Measurements from ENCODE around the gene SPACA9. TPM values are rescaled to one million over a fixed set of nuclear protein-coding genes. Genes with fewer than 3 reads are reported as not detected.

SPACA9 gene
- total RNA-seq, 1 donor from 2014 or later = 10.4 TPM

- DNase-seq (ENCODE audit: low spot score) = no peak
Observed at GRCh38 chr9:132863096-132863495, 15.6 kb upstream of the SPACA9 start.

DNA sequence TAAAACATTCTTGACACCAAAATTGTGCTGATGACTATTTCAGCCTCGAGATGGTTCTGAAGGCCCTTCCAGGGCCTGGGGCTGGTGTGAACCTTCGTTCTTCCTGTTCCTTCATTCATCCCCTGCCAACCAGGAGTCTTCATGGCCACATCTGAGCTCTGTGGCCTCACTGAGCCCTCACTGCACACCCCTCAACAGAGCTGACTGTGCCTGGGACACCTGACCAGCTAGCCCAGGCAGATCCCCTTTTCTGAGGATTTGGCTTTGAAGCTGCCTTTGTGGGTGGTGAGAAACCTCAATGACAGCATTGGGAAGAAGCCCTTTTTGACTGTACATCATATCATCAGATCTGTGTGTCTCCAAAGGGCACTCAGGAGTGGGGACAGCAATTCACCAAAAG is 14.4 kb upstream of the SPACA9 start:
- DNase-seq (ENCODE audit: low spot score) = no peak

GRCh38 chr9:132864691-132865090 is 14.0 kb upstream of the SPACA9 start:
- no peak for DNase-seq (ENCODE audit: low spot score)

- DNase-seq (ENCODE audit: low spot score) = no peak
Observed at GRCh38 chr9:132866898-132867297, 11.8 kb upstream of the SPACA9 start.

DNA sequence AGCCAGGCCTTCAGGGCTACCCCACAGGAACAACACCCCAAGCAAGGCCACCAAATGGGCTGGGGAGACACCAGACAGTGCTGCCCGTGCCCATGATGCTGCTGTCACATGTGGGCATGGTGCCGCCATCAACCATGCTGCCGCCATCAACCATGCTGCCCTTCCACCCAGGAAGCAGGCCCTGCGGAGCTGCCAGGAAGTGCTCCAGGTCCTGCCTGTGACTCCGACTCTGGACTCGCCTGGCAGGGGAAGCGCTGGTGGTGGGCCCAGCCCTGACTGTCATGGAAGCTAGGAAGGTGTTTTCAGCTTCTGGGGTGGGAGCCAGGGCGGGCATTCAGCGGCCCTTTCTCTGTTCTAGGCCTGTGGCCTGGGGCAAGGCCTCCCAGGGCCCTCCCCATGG is 9.4 kb upstream of the SPACA9 start:
- DNase-seq (ENCODE audit: low spot score) = no peak

GRCh38 chr9:132873403-132873802 is 5.3 kb upstream of the SPACA9 start:
- DNase-seq (ENCODE audit: low spot score) = no peak

- no peak for DNase-seq (ENCODE audit: low spot score)
Observed at GRCh38 chr9:132875159-132875558, 3.5 kb upstream of the SPACA9 start.

DNA sequence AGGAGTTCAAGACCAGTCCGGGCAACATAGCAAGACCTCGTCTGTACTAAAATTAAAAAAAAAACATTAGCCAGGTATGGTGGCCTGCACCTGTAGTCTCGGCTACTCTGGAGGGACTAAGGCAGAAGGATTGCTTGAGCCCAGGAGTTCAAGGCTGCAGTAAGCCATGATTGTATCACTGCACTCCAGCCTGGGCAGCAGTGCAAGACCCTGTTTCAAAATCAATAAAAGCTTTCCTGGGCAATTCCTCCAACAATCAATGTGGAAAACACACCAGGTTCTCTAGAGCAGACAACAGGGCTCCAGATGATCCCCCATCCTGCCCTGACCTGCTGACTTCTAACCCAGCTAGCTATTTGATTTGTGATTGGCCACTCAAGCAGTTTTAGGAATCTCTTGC is 1.8 kb upstream of the SPACA9 start:
- DNase-seq (ENCODE audit: low spot score) = no peak

- DNase-seq (ENCODE audit: low spot score) = no peak
Observed at GRCh38 chr9:132877458-132877823, 1.3 kb upstream of the SPACA9 start.

DNA sequence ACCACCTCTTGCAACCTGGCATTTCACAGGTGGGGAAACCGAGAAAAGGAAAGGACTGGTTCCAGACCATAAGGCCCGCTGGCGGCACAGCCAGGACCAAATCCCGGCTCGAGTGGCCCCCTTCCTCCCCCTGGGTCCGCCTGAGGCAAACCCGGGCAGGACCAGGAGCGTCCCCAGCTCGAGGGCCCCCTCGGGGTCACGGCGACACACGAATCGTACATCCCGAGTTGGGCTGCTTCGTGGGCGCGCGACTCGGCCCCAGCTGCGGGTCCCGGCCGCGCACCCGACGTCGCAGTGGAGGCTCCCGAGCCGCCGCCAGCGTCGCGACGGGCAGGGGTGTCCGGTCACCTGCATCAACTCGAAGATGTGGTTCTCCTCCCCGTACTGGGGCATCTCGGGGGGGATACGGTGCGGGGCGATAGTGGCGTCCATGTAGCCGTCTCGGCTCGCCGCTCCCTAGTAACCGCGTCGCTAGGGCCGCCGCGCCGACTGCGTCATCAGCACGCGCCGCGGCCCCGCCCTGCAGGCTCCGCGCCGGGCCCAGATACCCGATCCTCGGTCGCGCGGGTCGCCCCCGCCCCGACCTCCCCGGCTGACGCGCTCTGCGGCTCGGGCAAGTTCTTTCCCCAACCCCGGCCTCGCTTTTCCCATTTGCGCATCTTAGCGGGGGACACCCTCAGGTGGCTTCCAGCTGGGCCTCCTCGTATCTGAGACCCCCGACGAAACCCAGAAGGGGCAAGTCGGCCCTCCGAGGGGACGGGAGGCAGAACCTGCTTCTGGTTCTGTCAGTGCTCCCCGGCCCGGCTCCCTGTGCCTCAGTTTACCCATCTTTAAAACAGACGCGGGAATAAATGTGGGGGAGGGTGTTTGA is 639 bp upstream of the SPACA9 start, which contains the start of gene AK8:
TSS of gene AK8 (minus strand) at position 461 of the 871 bp plus-strand sequence. CDS start at position 432, 29 bp downstream.
- peak; percentile 69 for DNase-seq (ENCODE audit: low spot score)

GRCh38 chr9:132879457-132880323 is 992 bp downstream of the SPACA9 start:
- DNase-seq (ENCODE audit: low spot score) = no peak

- DNase-seq (ENCODE audit: low spot score) = no peak
Observed at GRCh38 chr9:132880324-132880661, 1.6 kb downstream of the SPACA9 start.

- DNase-seq (ENCODE audit: low spot score) = no peak
Observed at GRCh38 chr9:132881826-132882225, 3.1 kb downstream of the SPACA9 start.

DNA sequence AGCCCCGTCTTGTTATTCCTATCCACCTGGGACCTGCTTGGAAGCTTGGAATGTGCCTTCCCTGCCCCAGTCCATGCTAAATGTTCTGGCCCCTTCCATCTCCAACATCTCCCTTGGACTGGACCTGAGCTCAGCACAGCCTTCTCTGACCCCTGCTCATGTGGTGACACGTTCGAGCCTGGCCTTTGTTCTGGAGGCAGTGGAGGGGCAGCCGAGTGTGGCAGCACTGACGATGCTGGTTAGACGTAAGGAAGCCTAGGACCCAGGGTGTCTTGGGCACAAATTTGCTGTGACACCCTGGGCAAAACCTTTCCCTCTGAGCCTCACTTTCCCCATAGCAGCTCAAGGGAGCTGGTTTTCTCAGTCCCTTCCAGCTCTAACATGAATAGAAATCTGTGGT is 3.9 kb downstream of the SPACA9 start:
- no peak for DNase-seq (ENCODE audit: low spot score)

DNA sequence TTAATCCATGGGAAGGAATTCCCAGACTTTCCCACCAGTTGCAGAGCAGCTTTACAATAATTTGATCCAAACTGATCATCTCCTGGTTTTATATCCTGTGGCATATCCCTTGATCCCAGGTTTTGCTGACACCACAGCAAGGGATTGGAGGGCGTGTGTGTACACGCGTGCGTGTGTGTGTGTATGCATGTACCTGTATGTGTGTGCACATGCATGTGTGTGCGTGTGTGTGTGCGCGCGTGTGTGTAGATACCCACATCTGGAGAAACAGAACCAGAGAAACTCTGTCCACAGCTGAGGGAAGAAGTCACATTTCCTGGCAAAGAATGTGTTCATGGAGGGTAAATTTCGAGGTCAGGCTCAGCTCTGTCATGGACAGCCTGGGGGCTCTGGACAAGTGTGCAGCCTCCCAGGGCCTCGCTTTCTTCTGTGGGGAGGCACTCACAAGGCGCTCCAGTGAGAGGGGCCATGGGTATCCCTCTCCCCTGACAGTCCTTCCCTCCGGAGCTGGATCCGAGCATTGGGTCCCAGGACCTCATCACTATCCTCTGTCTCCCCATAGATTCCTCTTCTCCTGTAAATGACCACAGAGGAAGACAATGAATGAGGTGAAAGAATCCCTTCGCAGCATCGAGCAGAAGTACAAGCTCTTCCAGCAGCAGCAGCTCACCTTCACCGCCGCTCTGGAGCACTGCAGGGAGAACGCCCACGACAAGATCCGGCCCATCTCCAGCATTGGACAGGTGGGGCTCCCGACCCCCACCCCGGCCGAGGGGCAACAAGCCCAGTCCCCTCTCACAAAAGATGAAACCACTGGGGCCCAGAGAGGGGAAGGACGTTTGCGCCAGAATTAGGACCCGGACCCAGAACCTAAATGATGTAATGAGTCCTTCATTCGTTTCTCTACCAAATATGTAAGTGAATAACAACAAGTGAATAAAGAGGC is 4.9 kb downstream of the SPACA9 start:
- no peak for DNase-seq (ENCODE audit: low spot score)

DNA sequence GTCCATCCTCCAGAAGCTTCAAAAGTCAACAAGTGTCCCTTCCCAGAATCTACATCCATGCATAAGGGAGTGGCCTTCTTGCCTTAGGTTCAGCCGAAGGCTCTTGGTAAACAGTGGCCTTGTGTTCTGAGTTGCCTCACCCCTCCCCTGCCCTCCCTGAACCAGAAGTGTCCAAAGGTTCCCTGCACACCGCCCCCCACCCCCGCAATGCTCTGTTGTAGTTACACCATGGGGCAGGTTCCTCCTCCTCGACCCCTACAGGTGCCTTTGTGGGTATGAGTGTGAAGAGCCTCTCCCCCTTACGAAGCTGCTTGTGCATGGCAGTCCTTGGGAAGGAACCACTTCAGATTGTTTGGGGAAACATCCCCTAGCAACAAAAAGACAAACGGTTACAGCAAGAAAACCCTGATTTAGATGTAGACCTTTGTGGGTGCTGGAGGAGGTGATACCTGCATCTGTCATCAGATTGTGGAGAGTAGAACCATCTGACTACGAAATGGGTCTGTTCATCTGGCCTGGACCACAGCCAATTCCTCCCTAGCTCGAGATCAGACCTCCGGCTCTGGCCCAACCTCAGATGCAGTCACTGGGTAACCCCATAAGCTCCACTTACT is 7.1 kb downstream of the SPACA9 start:
- no peak for DNase-seq (ENCODE audit: low spot score)

- DNase-seq (ENCODE audit: low spot score) = no peak
Observed at GRCh38 chr9:132886334-132886725, 7.6 kb downstream of the SPACA9 start.

DNA sequence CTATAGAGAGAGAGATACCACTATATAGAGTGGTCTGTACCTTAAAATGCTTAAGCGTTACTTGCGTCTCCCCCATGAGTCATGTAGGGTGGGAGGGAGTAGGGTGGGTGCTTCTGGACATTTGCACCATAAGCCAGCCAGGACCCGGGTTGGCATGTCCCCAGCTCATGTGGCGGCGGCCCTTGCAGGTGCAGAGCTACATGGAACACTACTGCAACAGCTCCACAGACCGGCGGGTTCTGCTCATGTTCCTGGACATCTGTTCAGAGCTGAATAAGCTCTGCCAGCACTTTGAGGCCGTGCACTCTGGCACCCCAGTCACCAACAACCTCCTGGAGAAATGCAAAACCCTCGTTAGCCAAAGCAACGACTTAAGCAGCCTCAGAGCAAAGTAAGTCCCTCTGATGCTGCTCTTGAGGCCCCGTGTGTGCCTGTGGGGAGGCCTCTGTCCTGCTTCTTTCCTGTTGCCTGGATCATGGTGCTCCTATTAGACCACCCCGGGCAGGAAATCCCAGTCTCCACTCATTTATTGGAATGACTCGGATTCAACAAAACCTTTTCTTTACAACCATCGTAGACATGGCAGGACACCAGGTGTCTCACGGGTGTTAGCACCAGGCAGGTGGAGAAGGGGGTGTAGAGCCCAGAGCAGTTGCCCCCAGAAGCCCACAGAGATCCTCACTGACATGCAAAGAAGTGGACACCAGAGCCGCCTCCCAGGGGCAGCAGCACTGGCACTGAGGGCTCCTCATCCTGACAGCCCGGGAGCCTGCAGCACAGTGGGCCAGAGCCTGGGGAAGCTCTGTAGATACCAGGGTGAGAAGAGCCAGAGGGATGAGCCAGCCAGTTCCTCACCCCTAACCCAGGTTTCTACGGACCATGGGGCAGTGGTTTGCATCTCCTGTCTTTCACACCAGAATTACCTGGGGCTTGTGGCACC is 8.8 kb downstream of the SPACA9 start:
- no peak for DNase-seq (ENCODE audit: low spot score)

DNA sequence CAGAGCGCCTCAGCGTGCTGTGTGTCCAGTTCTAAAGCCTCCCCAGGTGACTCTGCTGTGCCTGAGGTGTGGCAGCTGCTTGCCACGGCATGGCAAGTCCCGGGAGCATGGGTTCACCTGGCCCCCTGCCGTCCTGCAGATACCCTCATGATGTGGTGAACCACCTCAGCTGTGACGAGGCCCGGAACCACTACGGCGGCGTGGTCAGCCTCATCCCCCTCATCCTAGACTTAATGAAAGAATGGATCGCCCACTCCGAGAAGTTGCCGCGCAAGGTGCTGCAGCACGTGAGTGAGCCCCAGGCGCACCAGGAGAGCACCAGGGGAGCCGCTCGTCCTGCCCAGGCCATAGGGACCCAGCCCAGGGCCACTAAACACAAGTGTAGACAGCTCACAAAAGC is 9.5 kb downstream of the SPACA9 start:
- DNase-seq (ENCODE audit: low spot score) = no peak

DNA sequence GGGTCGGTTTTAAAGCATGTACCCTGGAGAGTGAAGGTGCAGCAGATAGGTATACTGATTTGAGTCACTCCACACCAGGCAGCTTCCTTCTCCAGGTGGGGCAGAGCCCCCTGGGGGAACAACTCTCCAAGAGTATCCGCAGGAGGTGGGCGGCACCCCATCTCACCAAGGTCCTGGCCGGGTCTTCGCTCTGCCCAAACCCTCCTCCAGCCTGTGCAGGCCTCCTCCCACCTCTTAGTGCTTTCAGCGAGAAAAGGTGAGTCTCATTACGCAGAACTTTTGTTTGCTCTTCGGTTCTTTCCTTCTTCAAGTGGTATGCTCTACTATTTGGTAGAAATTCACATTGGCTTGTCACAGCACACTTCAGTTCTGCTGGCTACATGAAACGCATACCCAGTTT is 13.7 kb downstream of the SPACA9 start:
- no peak for DNase-seq (ENCODE audit: low spot score)
